Measurements from ENCODE around the gene ZDHHC7.

DNA sequence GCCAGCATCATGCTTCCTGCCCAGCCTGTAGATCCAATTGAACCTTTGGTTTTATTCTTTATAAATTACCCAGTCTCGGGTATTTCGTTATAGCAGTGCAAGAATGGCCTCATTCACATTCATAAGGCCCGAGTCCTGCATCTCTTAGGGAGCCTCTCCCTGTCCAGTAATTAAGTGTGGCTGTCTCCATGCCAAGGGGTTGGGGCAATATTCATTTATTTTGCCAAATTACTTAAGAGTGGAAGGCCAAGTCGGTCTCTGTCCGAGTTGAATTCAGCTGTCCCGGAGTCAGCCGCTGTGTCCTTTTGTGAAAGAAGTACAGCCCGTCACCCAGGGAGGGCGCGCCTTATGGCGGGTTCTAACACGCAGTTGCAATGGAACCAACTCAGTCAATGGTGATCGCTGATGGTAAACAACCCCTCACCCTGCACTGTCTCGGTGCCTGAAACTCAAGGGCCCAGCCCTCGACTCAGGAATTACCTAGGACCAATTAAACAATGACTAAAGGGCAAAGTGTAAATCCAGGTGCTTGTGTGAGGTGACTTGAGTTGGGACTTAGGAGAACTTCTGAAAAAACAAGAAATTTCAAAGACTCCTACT, 38.5 kb upstream of the ZDHHC7 start:
- TF ChIP-seq KDM1A (IDR thresholded peaks at IDR 0.05; ENCODE audit: low read depth) = no peak
- no peak for TF ChIP-seq RCOR1 (IDR thresholded peaks at IDR 0.05; ENCODE audit: low read depth, low read length)
- no peak for TF ChIP-seq POLR2A (IDR thresholded peaks at IDR 0.05; ENCODE audit: low read length)
- TF ChIP-seq ESRRA (IDR thresholded peaks at IDR 0.05; ENCODE audit: borderline replicate concordance, low read length) = no peak
- TF ChIP-seq POLR2AphosphoS2 (conservative IDR thresholded peaks at IDR 0.05; ENCODE audit: low read length) = no peak
- no peak for TF ChIP-seq ZFP36 (IDR thresholded peaks at IDR 0.05; ENCODE audit: borderline replicate concordance, partially characterized antibody)
- TF ChIP-seq, protein P1, sequence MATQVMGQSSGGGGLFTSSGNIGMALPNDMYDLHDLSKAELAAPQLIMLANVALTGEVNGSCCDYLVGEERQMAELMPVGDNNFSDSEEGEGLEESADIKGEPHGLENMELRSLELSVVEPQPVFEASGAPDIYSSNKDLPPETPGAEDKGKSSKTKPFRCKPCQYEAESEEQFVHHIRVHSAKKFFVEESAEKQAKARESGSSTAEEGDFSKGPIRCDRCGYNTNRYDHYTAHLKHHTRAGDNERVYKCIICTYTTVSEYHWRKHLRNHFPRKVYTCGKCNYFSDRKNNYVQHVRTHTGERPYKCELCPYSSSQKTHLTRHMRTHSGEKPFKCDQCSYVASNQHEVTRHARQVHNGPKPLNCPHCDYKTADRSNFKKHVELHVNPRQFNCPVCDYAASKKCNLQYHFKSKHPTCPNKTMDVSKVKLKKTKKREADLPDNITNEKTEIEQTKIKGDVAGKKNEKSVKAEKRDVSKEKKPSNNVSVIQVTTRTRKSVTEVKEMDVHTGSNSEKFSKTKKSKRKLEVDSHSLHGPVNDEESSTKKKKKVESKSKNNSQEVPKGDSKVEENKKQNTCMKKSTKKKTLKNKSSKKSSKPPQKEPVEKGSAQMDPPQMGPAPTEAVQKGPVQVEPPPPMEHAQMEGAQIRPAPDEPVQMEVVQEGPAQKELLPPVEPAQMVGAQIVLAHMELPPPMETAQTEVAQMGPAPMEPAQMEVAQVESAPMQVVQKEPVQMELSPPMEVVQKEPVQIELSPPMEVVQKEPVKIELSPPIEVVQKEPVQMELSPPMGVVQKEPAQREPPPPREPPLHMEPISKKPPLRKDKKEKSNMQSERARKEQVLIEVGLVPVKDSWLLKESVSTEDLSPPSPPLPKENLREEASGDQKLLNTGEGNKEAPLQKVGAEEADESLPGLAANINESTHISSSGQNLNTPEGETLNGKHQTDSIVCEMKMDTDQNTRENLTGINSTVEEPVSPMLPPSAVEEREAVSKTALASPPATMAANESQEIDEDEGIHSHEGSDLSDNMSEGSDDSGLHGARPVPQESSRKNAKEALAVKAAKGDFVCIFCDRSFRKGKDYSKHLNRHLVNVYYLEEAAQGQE (IDR thresholded peaks at IDR 0.05) = no peak
